OCI-LY1 (cell line): ENCODE data around the gene ACOX1.

Source experiments
- H2AFZ ChIP-seq: fragments of 200-600 bp; sonication (generic), shearing (Covaris generic); 2 replicates; pipeline ENCODE4 v1.6.0; 2014; ENCODE audit warnings: antibody characterized with exemption, mild to moderate bottlenecking, low read length
- H3F3A ChIP-seq: fragments of 200-600 bp; sonication (generic), shearing (Covaris generic); 2 replicates; pipeline ENCODE4 v1.6.0; 2014; ENCODE audit warnings: mild to moderate bottlenecking, antibody characterized with exemption, low read length, moderate library complexity; ENCODE audit not compliant: insufficient read depth
- H3K27ac ChIP-seq: fragments of 200-600 bp; sonication (generic); 2 replicates; pipeline ENCODE4 v1.5.1; 2014; ENCODE audit warnings: low read length, mixed run types, mild to moderate bottlenecking, low read depth; ENCODE audit not compliant: poor library complexity, severe bottlenecking
- H3K27me3 ChIP-seq: fragments of 200-600 bp; sonication (generic); 2 replicates; pipeline ENCODE4 v1.6.0; 2014; ENCODE audit warnings: antibody characterized with exemption, mild to moderate bottlenecking, low read length, moderate library complexity; ENCODE audit not compliant: insufficient read depth
- H3K36me3 ChIP-seq: fragments of 200-600 bp; sonication (generic); 2 replicates; pipeline ENCODE4 v1.6.1; 2014; ENCODE audit warnings: mild to moderate bottlenecking, antibody characterized with exemption, low read length, moderate library complexity, mixed read lengths; ENCODE audit not compliant: insufficient read depth
- H3K4me1 ChIP-seq: fragments of 200-600 bp; sonication (generic); 2 replicates; pipeline ENCODE4 v1.5.1; 2014; ENCODE audit warnings: mild to moderate bottlenecking, low read length, moderate library complexity; ENCODE audit not compliant: insufficient read depth, severe bottlenecking
- H3K4me2 ChIP-seq: fragments of 200-600 bp; sonication (generic), shearing (Covaris generic); 2 replicates; pipeline ENCODE4 v1.6.1; 2014; ENCODE audit warnings: low read length
- H3K4me3 ChIP-seq: fragments of 200-600 bp; sonication (generic); 2 replicates; pipeline ENCODE4 v1.5.1; 2014; ENCODE audit warnings: low read length, low read depth, mild to moderate bottlenecking, mixed read lengths; ENCODE audit not compliant: poor library complexity, severe bottlenecking
- H3K79me2 ChIP-seq: fragments of 200-600 bp; shearing (Covaris generic); 2 replicates; pipeline ENCODE4 v1.6.1; 2016; ENCODE audit warnings: mixed run types, low read length, mixed read lengths; ENCODE audit not compliant: insufficient read depth
- H3K9ac ChIP-seq: fragments of 200-600 bp; sonication (generic), shearing (Covaris generic); 2 replicates; pipeline ENCODE4 v1.6.1; 2014; ENCODE audit warnings: mild to moderate bottlenecking, low read length, mixed read lengths
- H3K9me2 ChIP-seq: fragments of 200-600 bp; sonication (generic), shearing (Covaris generic); 2 replicates; pipeline ENCODE4 v1.6.1; 2014; ENCODE audit warnings: low read depth, mild to moderate bottlenecking, low read length, mixed read lengths
- H3K9me3 ChIP-seq: fragments of 200-600 bp; shearing (Covaris generic); 2 replicates; pipeline ENCODE4 v1.6.1; 2014; ENCODE audit warnings: low read length, mixed read lengths
- H4K20me1 ChIP-seq: fragments of 200-600 bp; sonication (generic), shearing (Covaris generic); 2 replicates; pipeline ENCODE4 v1.6.0; 2016; ENCODE audit warnings: mild to moderate bottlenecking, low read length; ENCODE audit not compliant: insufficient read depth
- CTCF ChIP-seq: fragments of 200-600 bp; sonication (generic), shearing (Covaris generic); IDR thresholded peaks from 2 replicates; pipeline ENCODE4 v1.5.1; 2017; ENCODE audit warnings: mild to moderate bottlenecking, antibody characterized with exemption, low read length, moderate library complexity, mixed read lengths
- EZH2 ChIP-seq: fragments of 200-600 bp; sonication (generic), shearing (Covaris generic); IDR thresholded peaks from 2 replicates; pipeline ENCODE4 v1.8.0; 2017; ENCODE audit warnings: borderline replicate concordance, mixed run types, mild to moderate bottlenecking, antibody characterized with exemption, low read length, moderate library complexity, mixed read lengths

Gene ACOX1

GRCh38 chr17:75893305-75894048, 85.5 kb downstream of the ACOX1 start:
- Histone ChIP-seq H3K9ac (no peak overlapping the region), H3K27ac (no peak overlapping the region)

GRCh38 chr17:75892556-75893224, 86.3 kb downstream of the ACOX1 start:
- Histone ChIP-seq H3K36me3 (peaks cover 16% of the 10 kb centered on the region; the same call in 1 of the 2 replicates), H3K9me2 (no peaks in the 10 kb centered on the region)

More at GRCh38 chr17:75893305-75894048, 85.5 kb downstream of the ACOX1 start:
- no peaks in the 10 kb centered on the region for H3K27me3 ChIP-seq
- no peaks in the 10 kb centered on the region for H3K9me3 ChIP-seq
- H3F3A ChIP-seq: no peaks in the 10 kb centered on the region
- H3K4me2 ChIP-seq: no peak overlapping the region
- H4K20me1 ChIP-seq: no peaks in the 10 kb centered on the region
- TF ChIP-seq CTCF (no peak), EZH2 (no peak)
- peaks cover 24% of the 10 kb centered on the region for H3K4me1 ChIP-seq
- H3K4me3 ChIP-seq: no peak overlapping the region
- no peaks in the 10 kb centered on the region for H3K79me2 ChIP-seq
- peaks cover 16% of the 10 kb centered on the region; the same call in 1 of the 2 replicates for H3K36me3 ChIP-seq
- H3K9me2 ChIP-seq: no peaks in the 10 kb centered on the region
- no peak overlapping the region for H2AFZ ChIP-seq

More at GRCh38 chr17:75892556-75893224, 86.3 kb downstream of the ACOX1 start:
- Histone ChIP-seq H3K9me3 (no peaks in the 10 kb centered on the region), H3K27me3 (no peaks in the 10 kb centered on the region), H3K27ac (no peak overlapping the region), H3K4me1 (peaks cover 24% of the 10 kb centered on the region), H4K20me1 (no peaks in the 10 kb centered on the region), H3K79me2 (no peaks in the 10 kb centered on the region), H3K4me3 (no peak overlapping the region), H3K4me2 (no peak overlapping the region), H2AFZ (no peak overlapping the region), H3F3A (no peaks in the 10 kb centered on the region), H3K9ac (no peak overlapping the region)
- no peak for TF ChIP-seq CTCF
- TF ChIP-seq EZH2: no peak
